HepG2 (cell line): ENCODE data around the gene KIAA1191. TPM values are rescaled to one million over a fixed set of nuclear protein-coding genes. Genes with fewer than 3 reads are reported as not detected.

Experiments used
- AGO1 ChIP-seq: fragments of 200-400 bp; formaldehyde crosslinking; IDR thresholded peaks from 2 replicates; pipeline ENCODE4 v1.6.1; 2017; ENCODE audit warnings: mild to moderate bottlenecking, low read depth, low read length, moderate library complexity; ENCODE audit not compliant: poor library complexity, severe bottlenecking
- CTCF ChIP-seq: sonication (generic); formaldehyde crosslinking; IDR thresholded peaks from 2 replicates; pipeline ENCODE4 v1.5.0; 2020; ENCODE audit warnings: mild to moderate bottlenecking, missing genetic modification reagents, moderate library complexity
- E2F1 ChIP-seq: sonication (generic); formaldehyde crosslinking; IDR thresholded peaks from 2 replicates; pipeline ENCODE4 v1.5.0; 2020; ENCODE audit warnings: missing genetic modification reagents
- FOXK1 ChIP-seq: sonication (generic); formaldehyde crosslinking; IDR thresholded peaks from 2 replicates; pipeline ENCODE4 v1.4.0; 2020; ENCODE audit warnings: low read depth, missing genetic modification reagents, borderline replicate concordance
- FOXO4 ChIP-seq: sonication (generic); formaldehyde crosslinking; conservative IDR thresholded peaks from 2 replicates; pipeline ENCODE4 v1.8.1; 2023; ENCODE audit warnings: missing genetic modification reagents
- HDAC1 ChIP-seq: sonication (generic); formaldehyde crosslinking; IDR thresholded peaks from 2 replicates; pipeline ENCODE4 v1.5.1; 2020; ENCODE audit warnings: mild to moderate bottlenecking, missing genetic modification reagents
- MXI1 ChIP-seq: IDR thresholded peaks from 3 replicates; pipeline ENCODE4 v1.6.1; 2012; ENCODE audit warnings: low read depth, low read length, inconsistent platforms, borderline replicate concordance
- MYNN ChIP-seq: sonication (generic); formaldehyde crosslinking; IDR thresholded peaks from 2 replicates; pipeline ENCODE4 v1.4.0; 2020; ENCODE audit warnings: mild to moderate bottlenecking, low read depth, missing genetic modification reagents
- PHB2 ChIP-seq: fragments of 450-650 bp; IDR thresholded peaks from 2 replicates; pipeline ENCODE4 v1.6.1; 2018; ENCODE audit not compliant: partially characterized antibody
- PITX1 ChIP-seq: sonication (generic); formaldehyde crosslinking; IDR thresholded peaks from 2 replicates; pipeline ENCODE4 v1.5.1; 2020; ENCODE audit warnings: mild to moderate bottlenecking, missing genetic modification reagents
- RBFOX2 ChIP-seq: fragments of 200-400 bp; formaldehyde crosslinking; IDR thresholded peaks from 2 replicates; pipeline ENCODE4 v1.6.1; 2017; ENCODE audit warnings: low read depth, mild to moderate bottlenecking, low read length
- RBM22 ChIP-seq: fragments of 200-400 bp; formaldehyde crosslinking; optimal IDR thresholded peaks from 2 replicates; pipeline ENCODE3; 2017; ENCODE audit warnings: mild to moderate bottlenecking, low read length, moderate library complexity
- SIX1 ChIP-seq: sonication (generic); formaldehyde crosslinking; IDR thresholded peaks from 2 replicates; pipeline ENCODE4 v1.4.0; 2020; ENCODE audit warnings: missing genetic modification reagents, borderline replicate concordance
- SKIL ChIP-seq: sonication (generic); formaldehyde crosslinking; IDR thresholded peaks from 2 replicates; pipeline ENCODE4 v1.8.0; 2022; ENCODE audit warnings: missing genetic modification reagents, mild to moderate bottlenecking, moderate library complexity, borderline replicate concordance
- ZNF3 ChIP-seq: IDR thresholded peaks from 2 replicates; pipeline ENCODE4 v1.7.0; 2017; ENCODE audit warnings: inconsistent platforms
- ZNF724P ChIP-seq: sonication (generic); formaldehyde crosslinking; IDR thresholded peaks from 2 replicates; pipeline ENCODE4 v1.8.0; 2022; ENCODE audit warnings: missing genetic modification reagents, borderline replicate concordance
- polyA plus RNA-seq, 8 experiments: library from polyadenylated mRNA; depleted of rRNA in 3 of 8; stranded (reverse) in 7 of 8; unstranded in 1 of 8; fragments of >200 nt; fragmentation: Illumina TruSeq in 4 of 8; extraction: Trizol in 4 of 8; gene quantifications; 2 replicates each; pipeline versions ENCODE4 v1.2.1 to v1.2.3, GENCODE V29; 2011 to 2016; ENCODE audit warnings: low read depth in 4 of 8, missing spikeins in 1 of 8, mixed read lengths in 1 of 8; ENCODE audit not compliant: insufficient read depth in 1 of 8
- total RNA-seq, 5 experiments: library from RNA; depleted of rRNA; stranded (reverse); fragments of >200 nt; fragmentation: Illumina TruSeq; extraction: Trizol; gene quantifications; 2 replicates each; pipeline ENCODE4 v1.2.3, GENCODE V29; 2016; ENCODE audit warnings: low read depth in 1 of 5
- TF ChIP-seq, protein P1 (sequence below): sonication (generic); formaldehyde crosslinking; IDR thresholded peaks from 2 replicates; pipeline ENCODE4 v1.5.1; 2020; ENCODE audit warnings: mild to moderate bottlenecking, missing genetic modification reagents, moderate library complexity

The KIAA1191 gene
- total and polyA plus RNA-seq, 2 of the 13 experiments (the other 11 are each of a cell fraction or from before 2014, with no cell fraction given) = 63.6 to 103 TPM

DNA sequence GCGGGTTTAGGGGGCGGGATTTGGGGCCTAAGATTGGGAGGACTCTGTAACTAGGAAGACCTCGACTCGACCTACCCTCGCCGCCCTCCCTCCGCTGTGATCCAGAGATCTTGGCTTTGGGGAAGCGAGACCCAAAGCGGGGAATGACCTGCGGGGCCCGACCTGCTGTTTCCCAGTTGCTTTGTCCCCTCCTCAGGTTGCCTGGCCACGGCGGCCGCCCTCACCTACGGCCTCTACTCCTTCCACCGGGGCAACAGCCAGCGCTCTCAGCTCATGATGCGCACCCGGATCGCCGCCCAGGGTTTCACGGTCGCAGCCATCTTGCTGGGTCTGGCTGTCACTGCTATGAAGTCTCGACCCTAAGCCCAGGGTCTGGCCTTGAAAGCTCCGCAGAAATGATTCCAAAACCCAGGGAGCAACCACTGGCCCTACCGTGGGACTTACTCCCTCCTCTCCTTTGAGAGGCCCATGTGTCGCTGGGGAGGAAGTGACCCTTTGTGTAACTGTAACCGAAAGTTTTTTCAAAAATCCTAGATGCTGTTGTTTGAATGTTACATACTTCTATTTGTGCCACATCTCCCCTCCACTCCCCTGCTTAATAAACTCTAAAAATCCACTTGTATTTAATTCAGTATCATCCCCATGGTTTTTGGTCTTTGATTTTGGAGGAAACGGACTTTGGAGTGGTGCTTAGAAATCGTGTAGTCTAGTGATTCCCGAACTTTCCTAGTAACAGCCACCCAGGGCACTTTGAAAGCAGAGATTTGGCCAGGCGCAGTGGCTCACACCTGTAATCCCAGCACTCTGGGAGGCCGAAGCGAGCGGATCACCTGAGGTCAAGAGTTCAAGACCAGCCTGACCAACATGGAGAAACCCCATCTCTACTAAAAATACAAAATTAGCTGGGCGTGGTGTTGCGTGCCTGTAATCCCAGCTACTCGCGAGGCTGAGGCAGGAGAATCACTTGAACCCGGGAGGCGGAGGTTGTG lies 27.9 kb upstream of the KIAA1191 start (continued):
- TF ChIP-seq, protein P1, sequence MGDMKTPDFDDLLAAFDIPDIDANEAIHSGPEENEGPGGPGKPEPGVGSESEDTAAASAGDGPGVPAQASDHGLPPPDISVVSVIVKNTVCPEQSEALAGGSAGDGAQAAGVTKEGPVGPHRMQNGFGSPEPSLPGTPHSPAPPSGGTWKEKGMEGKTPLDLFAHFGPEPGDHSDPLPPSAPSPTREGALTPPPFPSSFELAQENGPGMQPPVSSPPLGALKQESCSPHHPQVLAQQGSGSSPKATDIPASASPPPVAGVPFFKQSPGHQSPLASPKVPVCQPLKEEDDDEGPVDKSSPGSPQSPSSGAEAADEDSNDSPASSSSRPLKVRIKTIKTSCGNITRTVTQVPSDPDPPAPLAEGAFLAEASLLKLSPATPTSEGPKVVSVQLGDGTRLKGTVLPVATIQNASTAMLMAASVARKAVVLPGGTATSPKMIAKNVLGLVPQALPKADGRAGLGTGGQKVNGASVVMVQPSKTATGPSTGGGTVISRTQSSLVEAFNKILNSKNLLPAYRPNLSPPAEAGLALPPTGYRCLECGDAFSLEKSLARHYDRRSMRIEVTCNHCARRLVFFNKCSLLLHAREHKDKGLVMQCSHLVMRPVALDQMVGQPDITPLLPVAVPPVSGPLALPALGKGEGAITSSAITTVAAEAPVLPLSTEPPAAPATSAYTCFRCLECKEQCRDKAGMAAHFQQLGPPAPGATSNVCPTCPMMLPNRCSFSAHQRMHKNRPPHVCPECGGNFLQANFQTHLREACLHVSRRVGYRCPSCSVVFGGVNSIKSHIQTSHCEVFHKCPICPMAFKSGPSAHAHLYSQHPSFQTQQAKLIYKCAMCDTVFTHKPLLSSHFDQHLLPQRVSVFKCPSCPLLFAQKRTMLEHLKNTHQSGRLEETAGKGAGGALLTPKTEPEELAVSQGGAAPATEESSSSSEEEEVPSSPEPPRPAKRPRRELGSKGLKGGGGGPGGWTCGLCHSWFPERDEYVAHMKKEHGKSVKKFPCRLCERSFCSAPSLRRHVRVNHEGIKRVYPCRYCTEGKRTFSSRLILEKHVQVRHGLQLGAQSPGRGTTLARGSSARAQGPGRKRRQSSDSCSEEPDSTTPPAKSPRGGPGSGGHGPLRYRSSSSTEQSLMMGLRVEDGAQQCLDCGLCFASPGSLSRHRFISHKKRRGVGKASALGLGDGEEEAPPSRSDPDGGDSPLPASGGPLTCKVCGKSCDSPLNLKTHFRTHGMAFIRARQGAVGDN (CRISPR knock-in tag) = peak; percentile 41
- TF ChIP-seq FOXK1 (CRISPR knock-in tag) (no peak), SIX1 (CRISPR knock-in tag) (0 out of 2 replicates have a peak, but pooled peaks have one; percentile 8), E2F1 (CRISPR knock-in tag) (no peak), ZNF3 (no peak), HDAC1 (peak; percentile 22), RBM22 (no peak), MYNN (peak; percentile 63; the same call in 1 of the 2 replicates), RBFOX2 (peak; percentile 81), PHB2 (no peak), FOXO4 (CRISPR knock-in tag) (0 out of 2 replicates have a peak, but pooled peaks have one; percentile 33), AGO1 (peak; percentile 81), SKIL (CRISPR knock-in tag) (no peak), PITX1 (no peak), ZNF724P (0 out of 2 replicates have a peak, but pooled peaks have one; percentile 15), MXI1 (no peak), CTCF (CRISPR knock-in tag) (no peak)
